GM19193 (cell line): Measurements from ENCODE around the gene GALNT5.

Experiments
- POLR2A ChIP-seq: IDR thresholded peaks from 4 replicates; pipeline ENCODE4 v1.6.1; 2011; ENCODE audit not compliant: insufficient read depth, insufficient read length; ENCODE audit errors: extremely low read depth

Gene GALNT5

GRCh38 chr2:157363612-157364101, 106.2 kb downstream of the GALNT5 start:
- TF ChIP-seq POLR2A: no peak
